NCI-H2227 treated with DMSO at 0.1 percent for 48 hours (cell line): ENCODE measurements around the gene KCNJ1.

Source experiments
- DNase-seq: peaks from one replicate; lab custom pipeline; 2025; lab: John Stamatoyannopoulos, UW

KCNJ1 gene

GRCh38 chr11:128867277-128867676 lies at the start of gene KCNJ1:
Gene KCNJ1 (minus strand): TSS chr11:128867296. CDS start chr11:128840243, 27,053 bp downstream.
- DNase-seq: no peak

GRCh38 chr11:128916681-128917080 lies 49.6 kb upstream of the KCNJ1 start:
- DNase-seq: no peak

GRCh38 chr11:128916037-128916572 lies 49.0 kb upstream of the KCNJ1 start:
- no peak for DNase-seq

GRCh38 chr11:128915149-128915521 lies 48.0 kb upstream of the KCNJ1 start:
- no peak for DNase-seq

GRCh38 chr11:128914216-128915148 lies 47.4 kb upstream of the KCNJ1 start:
- no peak for DNase-seq

GRCh38 chr11:128913806-128914205 lies 46.7 kb upstream of the KCNJ1 start:
- DNase-seq: no peak

- DNase-seq: no peak
These were observed 44.6 kb upstream of the KCNJ1 start for GRCh38 chr11:128911701-128912100.

- no peak for DNase-seq
These were observed 44.1 kb upstream of the KCNJ1 start for GRCh38 chr11:128911239-128911638.

- DNase-seq: no peak
These were observed 43.5 kb upstream of the KCNJ1 start for GRCh38 chr11:128910576-128910975.

- no peak for DNase-seq
These were observed 42.5 kb upstream of the KCNJ1 start for GRCh38 chr11:128909438-128910125.

GRCh38 chr11:128908391-128909246 lies 41.5 kb upstream of the KCNJ1 start:
- DNase-seq: no peak

- no peak for DNase-seq
These were observed 40.5 kb upstream of the KCNJ1 start for GRCh38 chr11:128907585-128907984.

- no peak for DNase-seq
These were observed 39.3 kb upstream of the KCNJ1 start for GRCh38 chr11:128906185-128907050.

- DNase-seq: peak; percentile 58
These were observed 38.5 kb upstream of the KCNJ1 start for GRCh38 chr11:128905345-128906184.

GRCh38 chr11:128904656-128905344 lies 37.7 kb upstream of the KCNJ1 start:
- no peak for DNase-seq

- no peak for DNase-seq
These were observed 37.2 kb upstream of the KCNJ1 start for GRCh38 chr11:128904303-128904655.

GRCh38 chr11:128903248-128904061 lies 36.4 kb upstream of the KCNJ1 start:
- no peak for DNase-seq

- no peak for DNase-seq
These were observed 35.5 kb upstream of the KCNJ1 start for GRCh38 chr11:128902515-128903066.
